HG02938 (cell line): ENCODE data around the gene FAM216B.
"Not testable (repeated sequence)": the region's sequence is repeated elsewhere in the genome, so short reads cannot be mapped to it uniquely, and the experiment has no call there.

Experiments
- ATAC-seq: cut with Tn5 transposase; IDR thresholded peaks from one replicate; pipeline ENCODE4 v1.9.1; 2021; ENCODE audit warnings: mild to moderate bottlenecking, moderate library complexity; ENCODE audit not compliant: unreplicated experiment

Gene FAM216B

DNA sequence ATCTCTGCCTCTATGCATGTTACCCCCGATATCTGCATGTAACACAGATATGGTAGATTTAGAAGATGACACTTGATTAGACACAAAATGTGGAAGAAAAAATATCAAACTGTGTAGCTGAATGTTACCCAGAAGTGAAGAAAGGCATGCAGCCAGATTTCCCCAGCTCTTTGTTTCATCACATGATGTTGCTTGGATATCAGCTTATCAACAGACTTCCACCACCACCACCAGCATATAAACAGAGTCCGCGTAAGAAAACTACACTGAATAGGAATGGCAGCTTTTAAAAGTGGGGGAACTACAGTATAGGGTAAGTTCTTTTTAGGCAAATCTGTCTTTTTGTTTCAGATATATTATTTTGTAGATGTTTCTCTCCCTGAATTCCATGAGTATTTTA lies at the start of gene FAM216B:
TSS of gene FAM216B (plus strand) at position 233 of the 400 bp plus-strand sequence. CDS start 2,484 bp downstream, outside the sequence.
- no peak for ATAC-seq

DNA sequence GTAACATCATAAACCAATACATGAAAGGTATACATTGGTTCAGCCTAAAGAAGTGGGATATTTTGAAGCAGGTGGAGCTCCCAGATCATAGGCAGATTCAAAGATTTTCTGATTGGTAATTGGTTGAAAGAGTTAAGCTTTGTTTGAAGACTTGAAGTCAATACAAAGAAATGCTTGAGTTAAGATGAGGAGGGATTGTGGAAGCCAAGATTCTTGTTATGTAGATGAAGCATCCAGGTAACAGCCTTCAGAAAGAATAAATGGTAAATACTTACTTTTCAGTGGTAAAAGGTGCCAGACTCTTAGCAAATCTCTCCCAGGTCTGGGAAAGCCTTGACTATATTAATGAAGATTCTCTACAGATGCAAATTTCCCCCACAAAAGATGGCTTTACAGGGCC lies 49.3 kb upstream of the FAM216B start:
- ATAC-seq = no peak

- no peak for ATAC-seq
Measured at GRCh38 chr13:42733046-42733445, 48.3 kb upstream of the FAM216B start.

DNA sequence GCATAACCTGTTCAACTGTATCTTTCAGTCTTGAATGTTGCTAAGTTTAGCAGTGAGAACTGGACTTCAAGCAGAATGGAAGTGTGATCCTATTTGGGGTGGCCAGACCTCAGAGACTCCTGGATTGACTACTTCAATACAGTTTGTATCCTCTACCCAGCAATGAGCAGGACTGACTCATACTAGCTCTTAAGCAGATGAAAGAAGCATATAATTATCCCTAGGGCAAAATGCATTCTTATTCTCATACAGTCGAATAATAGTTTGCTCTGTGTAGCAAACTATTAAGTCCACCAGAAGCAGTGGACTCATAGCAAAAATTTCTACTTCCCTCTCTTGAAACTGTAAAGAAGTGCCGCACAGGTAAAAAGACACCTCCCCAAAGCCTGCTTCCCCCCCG lies 46.4 kb upstream of the FAM216B start:
- ATAC-seq = no peak

GRCh38 chr13:42740753-42741152 lies 40.6 kb upstream of the FAM216B start:
- ATAC-seq = no peak

- ATAC-seq = no peak
Measured at GRCh38 chr13:42741914-42742313, 39.5 kb upstream of the FAM216B start.

- ATAC-seq = no peak
Measured at GRCh38 chr13:42745655-42746054, 35.7 kb upstream of the FAM216B start.

GRCh38 chr13:42746866-42747265 lies 34.5 kb upstream of the FAM216B start:
- no peak for ATAC-seq

GRCh38 chr13:42747399-42747873 lies 33.9 kb upstream of the FAM216B start:
- ATAC-seq = no peak

DNA sequence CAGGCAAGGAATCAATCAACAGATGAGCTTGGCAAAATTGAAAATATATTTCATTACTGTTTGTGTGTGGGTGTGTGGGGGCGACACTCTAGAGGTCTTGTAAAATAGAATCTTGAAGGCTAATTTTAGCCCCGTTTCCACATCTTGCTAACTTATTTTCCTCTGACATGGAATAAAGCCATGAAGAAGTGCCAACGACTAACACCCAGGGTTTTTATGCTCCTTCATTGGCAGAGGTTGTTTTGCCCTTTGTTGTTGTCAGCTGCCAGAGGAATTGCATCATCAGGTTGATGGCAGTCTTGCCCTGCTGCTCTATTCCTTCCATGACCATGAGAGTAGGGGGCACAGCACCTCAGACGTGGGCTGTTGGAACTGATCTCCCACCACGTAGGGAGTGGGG lies 30.6 kb upstream of the FAM216B start:
- no peak for ATAC-seq

- peak; percentile 79 for ATAC-seq
Measured at GRCh38 chr13:42751693-42752092, 29.7 kb upstream of the FAM216B start.

GRCh38 chr13:42752731-42753130 lies 28.7 kb upstream of the FAM216B start:
- no peak for ATAC-seq

GRCh38 chr13:42753697-42754096 lies 27.7 kb upstream of the FAM216B start:
- no peak for ATAC-seq

GRCh38 chr13:42754801-42755510 lies 26.4 kb upstream of the FAM216B start:
- no peak for ATAC-seq

GRCh38 chr13:42757678-42758420 lies 23.5 kb upstream of the FAM216B start:
- no peak for ATAC-seq

GRCh38 chr13:42758515-42758914 lies 22.9 kb upstream of the FAM216B start:
- ATAC-seq = no peak

DNA sequence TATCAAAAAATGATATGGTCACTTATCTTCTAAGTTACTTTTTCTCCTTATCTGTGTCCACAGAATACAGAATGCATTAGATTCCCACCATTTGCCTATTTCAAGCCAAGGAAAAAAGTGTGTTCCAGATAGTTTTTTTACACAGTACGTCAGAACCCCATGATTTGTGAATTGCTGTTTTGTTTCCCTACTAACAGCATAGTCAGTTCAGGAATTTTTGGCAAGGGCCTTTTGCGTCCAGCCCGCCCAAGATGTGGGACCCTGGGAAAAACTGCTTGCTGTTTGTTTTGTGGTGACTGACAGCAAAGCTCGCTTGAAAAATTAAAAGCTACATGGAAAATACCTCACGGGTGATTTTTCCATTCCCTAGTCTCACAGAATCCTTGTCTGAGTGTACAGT lies 20.4 kb upstream of the FAM216B start:
- ATAC-seq = no peak

DNA sequence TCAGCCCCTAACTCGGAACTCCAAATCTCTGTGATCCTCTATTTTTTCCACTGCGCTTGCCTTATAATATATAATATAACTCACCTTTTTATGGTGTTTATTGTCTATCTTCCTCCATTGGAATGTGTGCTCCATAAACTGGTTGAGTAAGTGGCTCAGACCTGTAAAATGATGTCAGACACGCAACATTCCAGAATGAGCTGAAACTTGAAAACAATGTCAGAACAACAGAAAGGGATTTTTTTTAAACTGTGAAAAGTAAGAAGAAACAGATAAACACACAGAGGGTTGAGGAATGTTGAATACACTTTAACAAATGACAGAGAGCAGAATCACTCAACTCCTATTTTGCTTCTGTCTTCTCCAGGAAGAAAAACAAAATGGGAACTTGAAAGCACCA lies 19.1 kb upstream of the FAM216B start:
- no peak for ATAC-seq

DNA sequence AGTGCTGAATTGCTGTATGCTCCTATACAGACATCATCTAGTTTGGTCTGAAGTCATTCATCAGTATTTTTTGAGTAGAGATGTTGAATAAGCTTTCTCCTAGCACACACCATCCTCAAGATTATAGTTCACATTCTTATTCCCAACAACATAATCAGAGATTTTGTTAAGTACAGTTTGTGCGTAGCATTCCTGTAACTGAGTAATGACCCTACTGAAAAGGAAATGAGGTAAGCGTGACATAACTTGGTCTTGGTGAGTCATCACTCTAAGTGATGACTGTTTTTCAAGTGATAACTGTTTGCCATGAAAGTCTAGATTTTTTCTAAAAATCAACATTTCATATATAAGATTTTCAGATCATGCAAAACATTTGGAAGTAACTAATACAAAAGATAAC lies 18.5 kb upstream of the FAM216B start:
- ATAC-seq = no peak

DNA sequence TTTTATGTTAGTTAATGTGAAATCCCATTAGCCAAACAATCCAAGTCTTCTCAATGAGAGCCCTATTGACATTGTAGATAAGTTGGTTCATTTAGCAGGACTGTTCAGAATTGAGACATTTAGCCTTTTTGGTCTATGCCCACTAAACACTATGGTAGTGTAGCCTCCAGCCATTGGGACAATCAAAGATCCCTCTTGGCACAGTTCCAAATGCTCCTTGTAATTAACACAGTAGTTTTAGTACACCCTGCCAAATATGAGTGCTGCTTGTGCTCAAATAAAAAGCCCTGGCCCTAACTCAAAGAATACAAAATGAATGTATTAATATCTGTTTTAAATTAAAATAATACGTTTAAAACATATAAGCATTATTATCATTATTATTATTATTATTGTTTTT lies 15.4 kb upstream of the FAM216B start:
- no peak for ATAC-seq

DNA sequence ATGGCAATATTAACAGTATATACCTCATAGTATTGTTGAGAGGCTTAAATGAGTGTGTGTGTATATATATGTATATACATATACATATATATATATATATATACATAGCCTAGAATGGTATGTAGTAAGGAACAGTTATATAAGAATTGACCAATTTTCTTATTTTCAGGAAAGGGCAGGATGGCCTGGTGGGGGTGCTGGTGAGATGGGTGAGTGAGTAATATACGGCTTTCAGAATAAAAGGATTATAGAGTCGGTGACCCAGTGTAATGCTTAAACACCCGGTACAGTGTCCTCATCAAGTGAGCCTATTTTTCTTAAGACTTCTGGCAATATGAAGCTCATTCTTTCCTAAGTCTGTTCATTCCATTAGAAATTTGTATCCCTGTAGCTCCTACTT lies 11.7 kb upstream of the FAM216B start:
- ATAC-seq = no peak

GRCh38 chr13:42776558-42776957 lies 4.8 kb upstream of the FAM216B start:
- not testable (repeated sequence) for ATAC-seq
